CD8-positive, alpha-beta memory T cell (primary cell): ENCODE results near the gene DSCAM. TPM values are rescaled to one million over a fixed set of nuclear protein-coding genes. Genes with fewer than 3 reads are reported as not detected.

Source experiments
- CTCF ChIA-PET: fragments of 350-600 bp; sonication (Branson Sonifier 250); formaldehyde crosslinking; loops from one replicate; lab custom pipeline; 2021; ENCODE audit warnings: antibody characterized with exemption; lab: Charles Lee
- POLR2A ChIA-PET: fragments of 350-600 bp; sonication (Branson Sonifier 250); formaldehyde crosslinking; loops from one replicate; lab custom pipeline; 2021; ENCODE audit warnings: antibody characterized with exemption; lab: Charles Lee
- DNase-seq, 5 donors: peaks; one replicate each; pipeline versions ENCODE4 v3.0.0 to v3.0.0-alpha.2; 2020 to 2022; ENCODE audit warnings: mixed read lengths in 1 of 5
- H3K27ac ChIP-seq: one replicate; pipeline ENCODE4 v1.7.0; 2013; ENCODE audit warnings: low read depth, mild to moderate bottlenecking, low read length, moderate library complexity
- H3K27me3 ChIP-seq: 2 replicates; pipeline ENCODE4 v1.7.0; 2013; ENCODE audit warnings: low read length, mild to moderate bottlenecking; ENCODE audit not compliant: insufficient read depth, poor library complexity, severe bottlenecking
- H3K36me3 ChIP-seq: 2 replicates; pipeline ENCODE4 v1.7.0; 2013; ENCODE audit warnings: mild to moderate bottlenecking, low read length, moderate library complexity; ENCODE audit not compliant: insufficient read depth
- H3K4me1 ChIP-seq: 2 replicates; pipeline ENCODE4 v1.7.0; 2013; ENCODE audit warnings: mild to moderate bottlenecking, low read length, moderate library complexity; ENCODE audit not compliant: insufficient read depth
- H3K4me3 ChIP-seq: 2 replicates; pipeline ENCODE4 v1.7.0; 2013; ENCODE audit warnings: mild to moderate bottlenecking, low read length
- H3K9me3 ChIP-seq: 2 replicates; pipeline ENCODE4 v1.7.0; 2013; ENCODE audit warnings: mild to moderate bottlenecking, low read length
- H3K27ac Mint-ChIP-seq, 8 donors: one replicate each; pipeline ENCODE4 v1.8.0; 2020 to 2021; ENCODE audit warnings: mixed read lengths in 8 of 8, mild to moderate bottlenecking in 6 of 8, inconsistent platforms in 3 of 8, moderate library complexity in 3 of 8
- H3K27me3 Mint-ChIP-seq, 2 donors: one replicate each; pipeline ENCODE4 v1.8.0; 2020 to 2021; ENCODE audit warnings: mixed read lengths in 2 of 2, mild to moderate bottlenecking in 1 of 2, moderate library complexity in 1 of 2
- H3K36me3 Mint-ChIP-seq, 3 donors: one replicate each; pipeline ENCODE4 v1.8.0; 2020 to 2021; ENCODE audit warnings: mixed read lengths in 3 of 3, inconsistent platforms in 1 of 3, mild to moderate bottlenecking in 1 of 3
- H3K4me1 Mint-ChIP-seq, 3 donors: one replicate each; pipeline ENCODE4 v1.8.0; 2020 to 2021; ENCODE audit warnings: mixed read lengths in 3 of 3, inconsistent platforms in 1 of 3, mild to moderate bottlenecking in 1 of 3
- H3K4me3 Mint-ChIP-seq, 7 donors: one replicate each; pipeline ENCODE4 v1.8.0; 2020 to 2021; ENCODE audit warnings: mixed read lengths in 7 of 7, mild to moderate bottlenecking in 6 of 7, moderate library complexity in 4 of 7, inconsistent platforms in 2 of 7
- H3K9me3 Mint-ChIP-seq, 5 donors: one replicate each; pipeline ENCODE4 v1.8.0; 2020 to 2022; ENCODE audit warnings: mixed read lengths in 5 of 5, mild to moderate bottlenecking in 3 of 5, moderate library complexity in 2 of 5, inconsistent platforms in 1 of 5
- polyA plus RNA-seq: library from polyadenylated mRNA; unstranded; fragments of 300-500 nt; fragmentation: Illumina TruSeq; gene quantifications from one replicate; pipeline ENCODE4 v1.2.3, GENCODE V29; 2021
- total RNA-seq, 2 experiments: library from RNA; stranded (reverse); gene quantifications; one replicate each; pipeline ENCODE4 v1.2.3, GENCODE V29; 2021

The DSCAM gene
- total and polyA plus RNA-seq, 3 experiments from 2014 or later = not detected

GRCh38 chr21:40385883-40386282 lies 461.1 kb downstream of the DSCAM start:
- Histone ChIP-seq H3K4me1 (no peaks in the 10 kb centered on the region), H3K9me3 (no peaks in the 10 kb centered on the region), H3K4me3 (no peak overlapping the region), H3K27ac (no peak overlapping the region), H3K36me3 (no peaks in the 10 kb centered on the region), H3K27me3 (no peaks in the 10 kb centered on the region)
- CTCF ChIA-PET = no interaction called here
- H3K36me3 Mint-ChIP-seq = no peaks in the 10 kb centered on the region
- no peak overlapping the region for H3K4me3 Mint-ChIP-seq
- DNase-seq = no peak
- POLR2A ChIA-PET = no interaction called here
- H3K27me3 Mint-ChIP-seq = peaks cover 0 to 2% of the 10 kb centered on the region in 2 donors
- no peak overlapping the region for H3K27ac Mint-ChIP-seq
- H3K4me1 Mint-ChIP-seq = no peaks in the 10 kb centered on the region
- peaks cover 3 to 13% (median 5%) of the 10 kb centered on the region in 5 donors for H3K9me3 Mint-ChIP-seq

GRCh38 chr21:40383951-40384350 lies 463.0 kb downstream of the DSCAM start:
- Histone ChIP-seq H3K36me3 (no peaks in the 10 kb centered on the region), H3K27ac (no peak overlapping the region), H3K4me1 (no peaks in the 10 kb centered on the region), H3K4me3 (no peak overlapping the region), H3K27me3 (no peaks in the 10 kb centered on the region), H3K9me3 (no peaks in the 10 kb centered on the region)
- H3K27ac Mint-ChIP-seq = no peak overlapping the region
- CTCF ChIA-PET = no interaction called here
- H3K9me3 Mint-ChIP-seq = peaks cover 5 to 12% (median 6%) of the 10 kb centered on the region in 5 donors
- no peak for DNase-seq
- H3K4me1 Mint-ChIP-seq = no peaks in the 10 kb centered on the region
- H3K4me3 Mint-ChIP-seq = no peak overlapping the region
- POLR2A ChIA-PET = no interaction called here
- peaks cover 0 to 2% of the 10 kb centered on the region in 2 donors for H3K27me3 Mint-ChIP-seq
- H3K36me3 Mint-ChIP-seq = no peaks in the 10 kb centered on the region

GRCh38 chr21:40381111-40381510 lies 465.8 kb downstream of the DSCAM start:
- POLR2A ChIA-PET = no interaction called here
- Histone ChIP-seq H3K27ac (no peak overlapping the region), H3K9me3 (no peaks in the 10 kb centered on the region), H3K4me1 (no peaks in the 10 kb centered on the region), H3K27me3 (no peaks in the 10 kb centered on the region), H3K4me3 (no peak overlapping the region), H3K36me3 (no peaks in the 10 kb centered on the region)
- no peak for DNase-seq
- H3K9me3 Mint-ChIP-seq = peaks cover 5 to 15% (median 13%) of the 10 kb centered on the region in 5 donors
- H3K4me1 Mint-ChIP-seq = no peaks in the 10 kb centered on the region
- H3K36me3 Mint-ChIP-seq = no peaks in the 10 kb centered on the region
- H3K4me3 Mint-ChIP-seq = no peak overlapping the region
- peaks cover 0 to 2% of the 10 kb centered on the region in 2 donors for H3K27me3 Mint-ChIP-seq
- no peak overlapping the region for H3K27ac Mint-ChIP-seq
- CTCF ChIA-PET = no interaction called here

GRCh38 chr21:40379881-40380810 lies 466.8 kb downstream of the DSCAM start:
- Mint-ChIP-seq H3K27ac (no peak overlapping the region), H3K27me3 (peaks cover 0 to 2% of the 10 kb centered on the region in 2 donors), H3K4me1 (no peaks in the 10 kb centered on the region), H3K4me3 (no peak overlapping the region), H3K36me3 (no peaks in the 10 kb centered on the region), H3K9me3 (peaks cover 8 to 15% (median 12%) of the 10 kb centered on the region in 5 donors)
- no peaks in the 10 kb centered on the region for H3K4me1 ChIP-seq
- H3K9me3 ChIP-seq = no peaks in the 10 kb centered on the region
- ChIA-PET CTCF (no interaction called here), POLR2A (no interaction called here)
- no peak for DNase-seq
- H3K4me3 ChIP-seq = no peak overlapping the region
- H3K27me3 ChIP-seq = no peaks in the 10 kb centered on the region
- H3K36me3 ChIP-seq = no peaks in the 10 kb centered on the region
- H3K27ac ChIP-seq = no peak overlapping the region

GRCh38 chr21:40377135-40377534 lies 469.8 kb downstream of the DSCAM start:
- Histone ChIP-seq H3K27me3 (no peaks in the 10 kb centered on the region), H3K27ac (no peak overlapping the region), H3K36me3 (no peaks in the 10 kb centered on the region), H3K4me3 (no peak overlapping the region), H3K4me1 (no peaks in the 10 kb centered on the region), H3K9me3 (no peaks in the 10 kb centered on the region)
- Mint-ChIP-seq H3K4me3 (no peak overlapping the region), H3K4me1 (no peaks in the 10 kb centered on the region), H3K9me3 (peaks cover 8 to 14% (median 12%) of the 10 kb centered on the region in 5 donors), H3K27ac (no peak overlapping the region), H3K36me3 (no peaks in the 10 kb centered on the region), H3K27me3 (no peaks in the 10 kb centered on the region)
- CTCF ChIA-PET = no interaction called here
- POLR2A ChIA-PET = no interaction called here
- no peak for DNase-seq

GRCh38 chr21:40373761-40374160 lies 473.2 kb downstream of the DSCAM start:
- no peak overlapping the region for H3K4me3 ChIP-seq
- Mint-ChIP-seq H3K36me3 (no peaks in the 10 kb centered on the region), H3K27ac (no peak overlapping the region), H3K9me3 (peaks cover 6 to 11% (median 7%) of the 10 kb centered on the region in 5 donors), H3K27me3 (no peaks in the 10 kb centered on the region), H3K4me3 (no peak overlapping the region), H3K4me1 (no peaks in the 10 kb centered on the region)
- ChIA-PET CTCF (no interaction called here), POLR2A (no interaction called here)
- no peak overlapping the region for H3K27ac ChIP-seq
- no peaks in the 10 kb centered on the region for H3K36me3 ChIP-seq
- no peak for DNase-seq
- no peaks in the 10 kb centered on the region for H3K27me3 ChIP-seq
- H3K4me1 ChIP-seq = no peaks in the 10 kb centered on the region
- no peaks in the 10 kb centered on the region for H3K9me3 ChIP-seq

GRCh38 chr21:40372506-40372905 lies 474.5 kb downstream of the DSCAM start:
- H3K27ac Mint-ChIP-seq = no peak overlapping the region
- no peaks in the 10 kb centered on the region for H3K4me1 Mint-ChIP-seq
- Histone ChIP-seq H3K4me1 (no peaks in the 10 kb centered on the region), H3K27ac (no peak overlapping the region), H3K4me3 (no peak overlapping the region), H3K27me3 (no peaks in the 10 kb centered on the region), H3K36me3 (no peaks in the 10 kb centered on the region), H3K9me3 (no peaks in the 10 kb centered on the region)
- H3K9me3 Mint-ChIP-seq = peaks cover 3 to 10% (median 7%) of the 10 kb centered on the region in 5 donors
- ChIA-PET POLR2A (no interaction called here), CTCF (no interaction called here)
- H3K4me3 Mint-ChIP-seq = no peak overlapping the region
- no peaks in the 10 kb centered on the region for H3K27me3 Mint-ChIP-seq
- DNase-seq = no peak
- H3K36me3 Mint-ChIP-seq = no peaks in the 10 kb centered on the region

- POLR2A ChIA-PET = no interaction called here
- Mint-ChIP-seq H3K4me1 (no peaks in the 10 kb centered on the region), H3K36me3 (no peaks in the 10 kb centered on the region), H3K27me3 (no peaks in the 10 kb centered on the region), H3K4me3 (no peak overlapping the region), H3K9me3 (peaks cover 3 to 9% (median 4%) of the 10 kb centered on the region in 5 donors), H3K27ac (no peak overlapping the region)
- CTCF ChIA-PET = no interaction called here
- no peak for DNase-seq
- no peaks in the 10 kb centered on the region for H3K27me3 ChIP-seq
- no peaks in the 10 kb centered on the region for H3K4me1 ChIP-seq
- no peak overlapping the region for H3K4me3 ChIP-seq
- H3K36me3 ChIP-seq = no peaks in the 10 kb centered on the region
- H3K27ac ChIP-seq = no peak overlapping the region
- no peaks in the 10 kb centered on the region for H3K9me3 ChIP-seq
Measured at GRCh38 chr21:40371329-40371728, 475.6 kb downstream of the DSCAM start.
